HG02981 (cell line): ENCODE results near the gene PRKCE.

Experiments
- ATAC-seq: cut with Tn5 transposase; IDR thresholded peaks from one replicate; pipeline ENCODE4 v1.9.1; 2021; ENCODE audit warnings: mild to moderate bottlenecking, moderate library complexity; ENCODE audit not compliant: unreplicated experiment

The PRKCE gene

DNA sequence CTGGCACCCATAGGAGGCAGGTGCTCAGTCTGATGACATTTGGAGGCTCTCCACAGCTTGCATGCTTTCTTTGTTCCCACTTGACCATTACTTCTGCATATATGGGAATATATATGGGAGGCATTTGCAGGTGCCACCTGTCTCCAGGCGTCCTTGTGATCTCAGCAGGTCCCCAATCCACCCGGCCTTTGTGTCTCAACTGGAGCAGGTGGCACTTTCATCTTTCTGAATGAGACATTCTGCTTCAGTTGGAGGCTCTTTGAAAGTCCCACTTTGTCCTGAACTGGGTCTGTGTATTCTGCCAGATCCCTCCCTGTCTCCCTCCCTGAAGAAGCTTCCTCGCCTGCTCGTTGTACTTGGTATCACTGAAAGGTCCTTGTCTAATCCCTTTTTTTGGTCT lies 327.6 kb downstream of the PRKCE start:
- no peak for ATAC-seq

DNA sequence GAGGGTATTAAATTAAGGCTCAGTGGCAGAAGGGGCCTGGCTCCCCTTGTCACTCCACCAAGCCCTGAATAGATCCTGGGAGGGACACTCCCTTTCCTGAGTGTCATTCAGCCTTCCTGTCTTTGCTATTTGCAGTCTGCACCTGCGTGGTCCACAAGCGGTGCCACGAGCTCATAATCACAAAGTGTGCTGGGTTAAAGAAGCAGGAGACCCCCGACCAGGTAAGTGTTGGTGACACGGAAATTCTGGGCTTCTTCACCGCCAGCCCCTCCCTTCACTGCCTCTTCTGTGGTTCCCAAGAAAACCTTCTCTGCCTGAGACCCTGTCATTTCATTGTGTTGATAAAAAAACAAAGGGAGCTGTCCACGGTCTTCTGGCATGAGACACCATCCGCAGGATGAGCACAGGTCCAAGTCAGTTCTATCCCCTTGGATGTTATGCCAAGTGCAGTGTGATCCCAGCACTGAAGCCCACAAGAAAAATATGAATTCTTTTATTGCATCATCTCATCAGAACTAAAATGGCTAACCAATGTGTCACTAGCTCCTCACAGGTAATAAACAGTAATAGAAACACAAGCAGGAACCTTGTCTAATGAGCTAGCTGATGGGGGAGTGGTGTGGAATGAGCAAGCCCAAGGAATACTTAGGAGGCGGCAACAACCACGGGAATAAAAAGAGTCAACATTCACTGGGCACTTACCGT lies 328.8 kb downstream of the PRKCE start:
- no peak for ATAC-seq

DNA sequence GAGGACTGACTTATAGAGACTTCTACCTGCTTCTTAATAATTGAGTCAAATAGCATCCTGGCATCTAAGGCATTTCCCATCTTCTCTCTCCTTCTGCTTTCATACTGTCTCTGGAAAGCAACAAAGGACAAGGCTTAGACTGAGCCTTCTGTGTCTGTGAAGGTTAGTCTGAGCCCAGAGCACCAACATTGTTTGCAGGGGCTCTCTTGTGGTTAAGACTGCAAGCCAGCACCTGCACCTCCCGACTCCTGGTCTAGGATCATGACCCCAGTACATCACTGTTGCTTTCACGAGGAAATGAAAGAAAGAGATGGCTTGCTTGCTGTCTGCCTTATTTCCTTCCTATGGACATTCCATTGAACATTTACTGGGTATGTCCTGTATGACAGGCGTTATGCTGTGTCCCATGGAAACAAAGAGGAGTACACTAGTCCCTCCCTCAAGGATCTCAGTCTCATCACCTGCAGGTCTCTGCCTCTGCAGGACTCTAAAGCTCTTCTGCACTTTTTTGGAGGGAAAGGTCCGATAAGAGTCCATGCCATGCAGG lies 330.0 kb downstream of the PRKCE start:
- no peak for ATAC-seq

DNA sequence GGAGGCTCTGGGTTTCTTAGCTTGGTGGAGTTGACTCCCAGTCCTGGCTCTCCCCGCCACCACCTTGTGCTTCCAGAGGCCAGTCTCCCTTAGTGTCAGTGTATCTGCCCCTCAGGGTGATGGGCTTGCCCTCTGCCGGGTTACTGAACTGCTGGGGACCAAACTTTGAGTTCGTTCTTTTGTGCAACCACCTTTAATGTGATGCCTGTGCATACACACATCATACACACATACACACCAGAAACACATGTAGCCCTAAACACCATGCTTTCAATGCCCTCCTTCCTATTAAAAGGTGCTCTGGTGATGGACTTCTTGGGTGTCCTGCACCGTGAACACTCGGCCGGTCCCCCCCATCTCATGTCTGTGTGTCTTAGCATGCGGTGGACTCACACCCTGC lies 330.6 kb downstream of the PRKCE start:
- ATAC-seq = no peak

DNA sequence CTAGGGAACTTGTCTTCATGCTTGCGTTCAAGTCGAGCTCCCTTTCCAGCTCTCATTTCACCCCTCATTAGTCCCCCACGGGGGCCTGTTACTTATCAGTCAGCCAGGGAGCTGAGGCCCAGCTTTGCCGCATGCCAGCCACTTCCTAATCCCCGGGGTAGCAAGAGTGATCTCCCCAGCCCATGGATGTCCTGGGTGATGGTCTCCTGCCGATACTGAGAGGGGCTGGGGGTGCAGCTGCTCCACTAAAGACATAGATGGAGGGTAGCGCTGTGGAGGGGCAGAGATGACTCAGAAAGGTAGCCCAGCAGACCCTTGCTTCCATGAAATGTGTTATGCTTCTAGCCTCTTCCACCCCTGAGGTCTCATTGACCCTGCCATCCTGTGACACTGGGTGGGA lies 331.7 kb downstream of the PRKCE start:
- ATAC-seq = no peak

DNA sequence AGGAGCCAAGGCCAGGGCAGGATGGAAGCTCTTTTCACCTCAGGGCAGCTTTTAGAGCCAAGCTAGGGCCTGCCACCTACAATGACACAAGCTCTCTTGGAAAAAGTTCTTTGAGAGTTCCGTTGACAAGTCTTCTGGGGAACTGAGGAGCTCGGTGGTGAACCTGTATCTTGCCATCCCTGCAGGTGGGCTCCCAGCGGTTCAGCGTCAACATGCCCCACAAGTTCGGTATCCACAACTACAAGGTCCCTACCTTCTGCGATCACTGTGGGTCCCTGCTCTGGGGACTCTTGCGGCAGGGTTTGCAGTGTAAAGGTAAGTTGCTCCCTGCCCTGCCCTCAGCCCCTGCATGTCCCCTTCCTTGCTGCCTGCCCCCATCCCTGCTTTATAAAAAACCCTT lies 332.9 kb downstream of the PRKCE start:
- ATAC-seq = no peak

DNA sequence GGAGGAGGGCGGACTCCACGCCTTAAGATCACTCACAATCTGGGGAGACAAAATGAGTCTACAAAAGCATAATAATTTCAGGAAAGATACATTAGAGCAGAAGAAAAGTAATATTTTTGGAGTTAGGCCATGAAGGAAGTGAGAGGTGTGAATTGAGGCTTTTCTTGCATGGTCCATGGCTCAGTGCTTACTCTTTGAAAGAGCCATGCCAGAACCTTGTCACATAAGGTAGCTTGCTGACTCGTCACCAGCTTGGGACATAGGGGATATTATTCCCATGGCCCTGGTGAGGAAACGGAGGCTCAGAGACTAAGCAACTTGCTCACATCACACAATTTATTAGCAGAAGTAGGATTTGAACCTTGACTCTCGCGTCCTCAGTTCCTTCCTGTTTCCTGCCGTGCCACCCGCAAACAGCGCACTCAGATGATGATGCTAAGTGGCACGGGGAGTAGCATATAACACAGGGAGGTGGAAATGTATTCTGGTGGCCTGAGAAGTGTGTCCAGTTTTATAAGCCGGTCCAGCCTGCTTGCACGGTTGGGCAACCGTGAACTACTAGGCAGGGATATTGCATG lies 333.5 kb downstream of the PRKCE start:
- ATAC-seq = no peak

DNA sequence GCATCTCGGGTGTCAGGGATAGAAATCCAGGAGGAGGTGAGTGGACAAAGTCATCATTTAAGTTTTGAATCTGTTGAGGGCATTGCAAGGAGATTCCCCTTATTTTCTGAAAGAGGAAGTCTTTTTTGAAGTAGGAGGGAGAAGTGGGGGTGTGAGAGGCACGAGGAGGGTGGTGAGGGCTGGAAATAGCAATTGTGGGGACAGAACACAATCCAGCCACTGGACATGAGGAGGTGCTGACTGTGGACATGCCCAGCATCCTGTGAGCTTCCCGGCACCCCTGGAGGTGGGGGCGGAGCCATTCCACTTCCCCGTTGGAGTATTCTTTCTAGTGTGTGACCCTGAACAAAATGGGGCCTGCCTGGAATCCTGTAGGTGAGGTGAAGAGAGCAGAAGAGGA lies 335.0 kb downstream of the PRKCE start:
- ATAC-seq = no peak

DNA sequence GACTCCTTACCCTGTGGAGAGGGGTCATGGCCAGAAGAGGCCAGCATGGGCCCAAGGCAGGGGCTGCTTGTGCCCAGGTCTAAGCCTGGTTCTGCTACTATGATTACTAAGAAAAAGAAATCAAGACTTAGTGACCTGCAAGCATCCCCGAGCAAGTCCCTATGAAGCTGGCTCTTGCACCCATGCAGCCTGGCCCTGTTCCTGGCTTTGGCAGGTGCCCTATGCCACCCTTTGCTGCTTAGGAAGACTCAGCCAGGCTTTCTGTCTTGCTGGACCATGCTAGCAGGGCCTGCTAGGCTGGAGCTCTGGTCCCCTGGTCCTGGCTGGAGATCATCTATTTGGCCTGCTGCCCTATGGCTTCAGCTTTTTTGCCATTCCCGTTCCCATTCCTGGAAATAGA lies 336.4 kb downstream of the PRKCE start:
- ATAC-seq = no peak

DNA sequence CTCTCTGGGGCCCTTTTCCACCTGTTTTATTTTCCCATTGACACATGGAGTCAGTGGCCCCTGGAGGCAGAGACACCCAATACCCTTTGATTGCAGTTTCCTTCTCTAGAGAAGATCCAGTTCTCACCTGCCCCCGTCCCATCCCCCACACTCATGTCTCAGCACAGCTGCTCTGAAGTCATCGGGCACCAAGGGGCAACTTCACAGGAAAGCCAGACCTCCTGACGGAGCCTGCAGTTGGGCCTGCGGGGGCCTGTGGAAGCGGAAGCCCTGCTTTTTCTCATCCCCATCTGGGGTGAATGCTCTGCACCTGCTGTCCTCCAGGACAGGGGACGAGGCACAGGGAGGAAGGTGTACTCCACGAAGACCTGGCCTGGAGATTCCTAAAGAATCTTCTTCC lies 337.4 kb downstream of the PRKCE start:
- ATAC-seq = no peak

DNA sequence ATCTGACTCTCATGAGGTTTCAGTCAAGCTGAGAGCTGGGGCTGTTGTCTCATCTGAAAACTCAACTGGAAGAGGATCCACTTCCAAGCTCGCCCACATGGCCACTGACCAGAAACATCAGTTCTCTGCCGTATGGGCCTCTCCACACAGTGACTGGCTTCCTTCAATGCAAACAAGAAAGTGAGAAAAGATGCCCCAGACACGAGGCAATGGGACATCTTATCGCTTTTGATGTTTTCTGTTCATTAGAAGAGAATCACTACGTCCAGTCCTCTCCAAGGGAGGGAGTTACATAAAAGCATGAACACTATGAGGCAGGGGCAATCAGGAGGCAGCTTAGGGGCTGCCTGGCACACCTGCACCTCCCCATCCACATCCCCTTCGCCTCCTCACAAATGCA lies 338.7 kb downstream of the PRKCE start:
- ATAC-seq = no peak

DNA sequence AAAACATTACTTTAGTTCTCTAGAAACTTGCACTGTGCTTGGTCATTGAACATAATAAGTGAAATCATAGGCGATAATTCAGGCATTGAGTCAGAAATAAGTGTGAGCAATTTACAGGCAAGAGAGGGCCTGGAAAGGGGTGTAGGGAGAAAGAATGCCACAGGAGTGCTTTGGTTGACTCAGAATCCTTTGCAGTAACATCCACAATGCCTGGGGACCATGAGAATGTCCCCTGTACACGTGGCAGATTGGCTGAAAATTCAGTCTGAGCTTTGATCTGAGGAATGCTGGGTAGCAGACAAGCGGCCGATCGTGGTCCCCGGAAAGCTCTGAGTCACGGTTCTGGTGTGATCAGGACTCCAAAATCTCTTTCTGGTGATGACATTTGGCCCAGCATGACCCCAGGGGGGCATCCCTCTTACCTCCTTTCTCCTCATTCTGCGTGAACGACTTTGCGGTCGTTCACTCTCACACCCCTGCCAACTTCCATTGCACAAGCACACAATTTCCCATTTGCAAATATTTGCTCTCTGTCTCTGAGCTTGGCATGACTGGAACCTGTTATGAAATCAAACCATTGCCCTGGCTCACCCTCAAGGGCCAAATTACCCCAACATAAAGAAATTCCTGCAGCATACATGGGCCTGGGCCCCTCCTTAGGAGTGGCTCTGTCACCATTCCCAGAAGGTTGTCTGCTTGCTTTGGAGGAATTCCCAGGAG lies 340.7 kb downstream of the PRKCE start:
- no peak for ATAC-seq

DNA sequence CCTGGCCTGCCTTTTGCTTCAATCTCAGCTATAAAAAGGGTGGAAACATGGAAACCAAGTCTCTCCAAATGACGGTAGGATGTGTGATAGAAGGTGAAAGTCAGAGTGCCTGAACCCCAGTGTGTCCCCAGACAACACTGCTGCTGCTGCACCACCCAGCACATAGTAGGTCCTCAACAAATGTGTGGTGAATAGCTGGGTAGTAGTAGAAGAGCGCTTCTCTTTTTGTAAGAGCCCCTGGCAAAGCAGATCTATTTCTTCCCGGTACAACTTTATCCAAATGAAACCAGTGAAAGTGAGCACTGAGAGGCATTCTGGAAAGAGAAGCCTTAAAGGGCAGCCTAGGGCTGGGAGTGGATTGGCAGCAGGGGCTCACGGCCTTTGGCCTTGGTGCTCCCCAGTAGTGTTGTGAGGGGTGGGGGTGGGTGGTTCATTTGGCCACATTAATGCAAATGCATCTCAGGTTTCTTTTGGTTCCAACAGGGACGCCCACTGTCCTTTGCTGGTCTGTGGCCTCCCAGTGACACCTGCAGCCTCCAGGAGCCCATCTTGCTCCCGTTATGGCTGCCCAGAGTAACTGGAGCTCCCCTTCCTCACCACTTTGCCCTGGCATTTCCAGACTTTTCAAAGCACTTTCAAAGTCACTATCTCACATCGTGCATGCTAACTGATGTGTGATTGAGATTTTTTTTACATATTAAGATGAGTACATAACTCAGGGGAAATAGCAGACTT lies 341.4 kb downstream of the PRKCE start:
- no peak for ATAC-seq

DNA sequence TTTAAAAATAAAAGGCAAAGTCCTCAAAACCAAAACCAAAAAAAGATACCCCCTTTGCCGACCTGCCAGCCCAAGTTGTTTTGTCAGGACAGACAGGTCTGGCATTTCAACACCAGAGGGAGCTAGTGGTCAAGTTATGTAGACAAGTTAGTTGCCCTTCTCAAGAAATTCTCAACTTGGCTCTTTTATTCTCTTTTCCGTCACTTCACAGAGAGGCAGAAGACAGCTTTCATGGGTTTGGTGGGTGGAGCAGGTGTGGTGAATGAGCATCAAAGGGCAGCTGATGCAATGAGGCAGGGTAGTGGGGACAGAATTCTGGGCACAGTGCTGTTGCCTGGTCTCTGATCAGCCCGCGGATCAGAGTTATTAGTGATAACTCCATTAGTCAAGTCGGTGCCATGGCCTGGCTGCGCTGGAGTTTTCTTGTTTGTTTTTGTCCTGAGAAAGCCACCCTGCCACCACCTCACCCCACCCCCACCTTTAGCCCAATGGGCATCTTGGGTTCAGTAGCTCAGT lies 342.1 kb downstream of the PRKCE start:
- ATAC-seq = no peak

DNA sequence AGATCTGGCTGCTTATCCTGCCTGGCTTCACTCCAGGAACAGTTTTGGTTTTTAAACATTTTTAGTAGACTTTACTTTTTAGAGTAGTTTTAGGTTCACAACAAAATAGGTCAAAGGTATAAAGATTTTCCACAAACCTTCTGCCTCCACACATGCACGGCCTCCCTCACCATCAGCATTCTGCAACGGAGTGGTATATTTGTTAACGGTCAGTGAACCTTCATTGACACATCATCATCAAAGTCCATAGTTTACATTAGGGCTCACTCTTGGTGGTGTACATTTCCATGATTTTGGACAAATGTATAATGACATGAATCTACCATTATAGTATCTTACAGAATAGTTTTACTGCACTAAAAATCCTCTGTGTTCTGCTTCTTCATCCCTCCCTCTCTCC lies 342.6 kb downstream of the PRKCE start:
- no peak for ATAC-seq

DNA sequence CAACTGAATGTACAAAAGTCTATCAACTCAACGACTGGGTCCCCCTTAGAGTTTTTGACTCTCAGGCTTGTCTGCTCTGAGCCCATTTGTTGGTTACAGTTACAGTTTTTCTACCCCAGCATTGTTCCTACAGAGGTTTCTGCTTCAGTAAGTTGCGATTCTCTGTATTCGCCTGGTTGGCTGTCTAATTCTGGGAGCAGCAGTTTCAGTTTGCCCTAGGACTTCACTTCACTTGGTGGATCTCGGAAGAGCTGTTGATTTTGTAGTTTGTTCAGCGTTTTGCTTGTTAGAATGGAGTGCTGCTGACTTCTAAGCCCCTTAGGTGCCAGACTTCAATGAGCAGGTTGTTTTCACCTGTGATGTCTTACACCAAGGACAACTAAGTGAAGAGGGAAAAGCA lies 349.2 kb downstream of the PRKCE start:
- ATAC-seq = no peak

DNA sequence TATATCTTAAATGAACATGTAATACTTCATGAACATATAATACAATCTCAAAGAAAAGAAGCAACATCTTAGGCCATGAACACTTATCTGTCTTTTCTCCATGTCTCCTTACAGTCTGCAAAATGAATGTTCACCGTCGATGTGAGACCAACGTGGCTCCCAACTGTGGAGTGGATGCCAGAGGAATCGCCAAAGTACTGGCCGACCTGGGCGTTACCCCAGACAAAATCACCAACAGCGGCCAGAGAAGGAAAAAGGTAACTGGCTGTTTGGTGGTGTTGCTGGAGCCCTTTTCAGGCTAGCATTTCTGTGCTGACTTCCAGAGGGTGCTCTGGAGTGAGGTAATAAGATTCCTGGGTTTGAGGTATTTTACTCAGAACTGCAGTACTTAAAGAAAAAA lies 349.8 kb downstream of the PRKCE start:
- ATAC-seq = no peak

DNA sequence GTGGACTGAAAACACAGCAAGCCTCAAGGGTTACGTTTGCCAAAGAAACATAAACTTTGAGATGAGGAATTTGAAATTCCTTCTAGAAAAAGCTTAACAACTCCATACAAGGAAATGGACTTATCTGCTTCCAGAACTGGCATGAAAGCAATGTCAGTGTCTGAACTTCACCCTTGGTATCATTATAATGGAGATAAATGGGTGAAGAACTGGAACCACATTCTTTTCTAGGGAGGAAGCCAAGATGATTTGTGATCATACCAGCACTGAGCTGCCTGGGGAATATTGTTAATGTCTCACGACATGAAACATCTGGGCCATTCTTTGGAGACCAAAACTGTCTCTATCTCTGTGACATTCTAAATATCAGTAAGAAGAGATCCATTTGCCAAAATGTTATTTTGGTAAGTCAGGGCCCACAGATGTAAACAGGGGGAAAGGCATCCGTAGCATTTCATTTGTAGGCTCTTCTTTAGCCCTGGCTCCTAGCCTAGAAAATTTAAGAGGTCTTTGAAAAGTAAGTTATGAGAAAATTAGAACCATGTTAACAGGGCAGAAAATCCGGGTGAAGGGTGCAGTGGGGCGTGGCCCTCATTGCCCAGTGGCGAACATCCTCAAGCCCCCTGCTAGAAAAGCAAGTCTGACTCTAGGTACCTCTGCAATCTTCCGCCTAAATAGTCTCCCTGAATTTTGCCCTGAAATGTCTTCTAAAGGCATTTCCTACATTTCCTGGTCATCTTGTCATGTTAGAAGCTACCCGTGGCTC lies 350.4 kb downstream of the PRKCE start:
- ATAC-seq = no peak

DNA sequence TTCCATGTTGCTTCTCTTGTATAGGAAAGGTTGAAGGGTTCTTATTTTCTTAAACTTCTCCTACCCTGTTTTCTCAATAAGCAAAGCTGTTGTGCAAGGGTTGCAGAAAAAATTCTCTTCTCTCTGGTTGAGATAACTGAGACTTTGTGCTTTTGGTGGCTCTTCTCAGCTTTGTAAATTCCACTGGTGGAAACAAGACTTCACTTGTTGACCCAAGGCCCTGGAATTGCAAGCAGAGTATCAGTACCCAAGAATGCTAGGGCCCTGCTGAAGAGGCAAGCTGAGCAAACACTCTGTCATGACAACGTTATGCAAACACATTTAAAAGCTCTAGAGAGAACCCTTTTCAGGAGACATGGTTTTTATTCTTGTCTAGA lies 351.0 kb downstream of the PRKCE start:
- no peak for ATAC-seq

DNA sequence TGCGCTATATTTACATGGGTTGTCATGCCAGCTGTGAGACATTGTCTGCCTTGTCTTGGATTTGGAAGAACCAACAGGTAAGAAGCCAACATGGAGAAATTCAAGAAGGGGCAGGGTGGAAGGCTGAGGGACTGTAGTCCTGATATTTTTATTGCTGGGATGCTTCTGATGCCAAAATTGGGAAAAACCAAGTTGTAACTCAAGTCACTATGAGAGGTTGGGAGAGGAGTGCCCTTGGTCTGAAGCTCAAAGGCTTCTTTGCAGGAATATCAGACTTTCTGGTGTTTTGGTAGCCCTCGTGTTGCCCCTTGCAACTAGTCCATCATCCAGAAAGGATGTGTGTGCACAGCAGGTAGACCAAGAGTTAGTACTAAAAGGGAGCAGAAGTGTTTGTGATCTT lies 351.5 kb downstream of the PRKCE start:
- no peak for ATAC-seq
